ENCODE data around the gene C1orf116. TPM values are rescaled to one million over a fixed set of nuclear protein-coding genes. Genes with fewer than 3 reads are reported as not detected.

Gene C1orf116
- polyA plus RNA-seq (2012; rRNA removed), result 0.02 TPM in 1 of 2 replicates, not detected in the other
- polyA plus RNA-seq (2012; cell fraction: cytosol; rRNA removed), result 0.01 TPM in 1 of 2 replicates, not detected in the other
- 0.02 TPM in 2 replicates for polyA plus RNA-seq (2012; cell fraction: nucleus; rRNA removed)

GRCh38 chr1:207032528-207033017 lies at the start of gene C1orf116:
C1orf116 (minus strand) TSS chr1:207032756; CDS start chr1:207027598, 5,158 bp downstream.
- ChIA-PET POLR2A (no interaction called here), CTCF (interaction anchor here (1.0 to 1.8 kb wide), 5 partner anchors 11 to 51 kb away, joined by 3 to 5 read pairs (median 4); no protein-coding TSS in a partner anchor)
- no peak for TF ChIP-seq TAF1 (IDR thresholded peaks at IDR 0.05; ENCODE audit: borderline replicate concordance, low read depth, low read length)
- Histone ChIP-seq H3K4me2 (no peak within 1 kb of the TSS), H3K79me2 (ENCODE audit: insufficient read depth) (no peaks in the 10 kb centered on the region), H3K4me3 (ENCODE audit: low read depth in 2 of 2, low read length in 1 of 2) (no peak within 1 kb of the TSS), H3K27me3 (ENCODE audit: insufficient read depth) (no peaks in the 10 kb centered on the region), H4K20me1 (ENCODE audit: insufficient read depth) (no peaks in the 10 kb centered on the region), H3K4me1 (ENCODE audit: control insufficient read depth in 1 of 2, insufficient read depth in 2 of 2, low read depth in 1 of 2, low read length in 1 of 2) (peaks cover 0 to 1% of the 10 kb centered on the region in 2 experiments; a peak in 2 of 4 replicates), H3F3A (replicated peaks; ENCODE audit: insufficient read depth) (no peaks in the 10 kb centered on the region), H3K9me3 (no peaks in the 10 kb centered on the region), H3K36me3 (replicated peaks in 1 of 2; ENCODE audit: control insufficient read depth in 1 of 2, insufficient read depth in 2 of 2, low read length in 1 of 2) (no peaks in the 10 kb centered on the region), H3K27ac (ENCODE audit: low read depth in 2 of 2, low read length in 1 of 2) (no peak within 1 kb of the TSS), H3K9me2 (no peaks in the 10 kb centered on the region), H2AFZ (ENCODE audit: low read depth) (no peak within 1 kb of the TSS), H3K9ac (no peak within 1 kb of the TSS)
- 14% methylated on average over 1 of the region's 1 CpG for WGBS (ENCODE audit: low lambda C conversion rate)
- no peak for DNase-seq

GRCh38 chr1:207081806-207082205 lies 49.2 kb upstream of the C1orf116 start:
- peaks cover 6% of the 10 kb centered on the region for H3F3A ChIP-seq (replicated peaks; ENCODE audit: insufficient read depth)
- DNase-seq, result no peak
- no peak overlapping the region for H3K27ac ChIP-seq (ENCODE audit: low read depth in 2 of 2, low read length in 1 of 2)
- no peak overlapping the region for H3K9ac ChIP-seq
- H4K20me1 ChIP-seq (ENCODE audit: insufficient read depth), result no peaks in the 10 kb centered on the region
- no peak overlapping the region for H3K4me2 ChIP-seq
- H3K36me3 ChIP-seq (replicated peaks in 1 of 2; ENCODE audit: control insufficient read depth in 1 of 2, insufficient read depth in 2 of 2, low read length in 1 of 2), result no peaks in the 10 kb centered on the region
- CTCF ChIA-PET, result interaction anchor here (2.6 kb wide), 1 partner anchor 29 kb away, joined by 6 read pairs; the partner anchor contains the start of gene PFKFB2
- H3K79me2 ChIP-seq (ENCODE audit: insufficient read depth), result no peaks in the 10 kb centered on the region
- POLR2A ChIA-PET, result no interaction called here
- TF ChIP-seq POLR2AphosphoS5 (IDR thresholded peaks at IDR 0.05; ENCODE audit: low read depth, low read length) (no peak), FOXJ3 (CRISPR knock-in tag; IDR thresholded peaks at IDR 0.05) (no peak), GATA2 (CRISPR knock-in tag; IDR thresholded peaks at IDR 0.05) (no peak), ZBTB33 (IDR thresholded peaks at IDR 0.05; ENCODE audit: borderline replicate concordance, low read depth) (no peak), PBX3 (IDR thresholded peaks at IDR 0.05) (no peak), NRF1 (IDR thresholded peaks at IDR 0.05; ENCODE audit: low read depth, low read length) (no peak), YY1 (IDR thresholded peaks at IDR 0.05; ENCODE audit: low read depth) (no peak), TCF12 (IDR thresholded peaks at IDR 0.05) (no peak), RCOR1 (IDR thresholded peaks at IDR 0.05; ENCODE audit: low read length) (no peak), ELF1 (IDR thresholded peaks at IDR 0.05) (no peak), FOSL2 (IDR thresholded peaks at IDR 0.05; ENCODE audit: borderline replicate concordance, low read depth) (no peak), CHD2 (IDR thresholded peaks at IDR 0.05; ENCODE audit: low read length, partially characterized antibody) (no peak), RAD21 (IDR thresholded peaks at IDR 0.05; ENCODE audit: low read length) (no peak), IRF3 (IDR thresholded peaks at IDR 0.05; ENCODE audit: low read depth, low read length) (no peak)
- H3K4me1 ChIP-seq (ENCODE audit: control insufficient read depth in 1 of 2, insufficient read depth in 2 of 2, low read depth in 1 of 2, low read length in 1 of 2), result no peaks in the 10 kb centered on the region; a peak in 1 of 4 replicates
- H2AFZ ChIP-seq (ENCODE audit: low read depth), result no peak overlapping the region
- H3K9me3 ChIP-seq, result no peaks in the 10 kb centered on the region
- no peak overlapping the region for H3K4me3 ChIP-seq (ENCODE audit: low read depth in 2 of 2, low read length in 1 of 2)
- no peaks in the 10 kb centered on the region for H3K9me2 ChIP-seq
- no peaks in the 10 kb centered on the region; the same call in 1 of the 2 replicates for H3K27me3 ChIP-seq (ENCODE audit: insufficient read depth)
- WGBS (ENCODE audit: low lambda C conversion rate), result 34% methylated on average over 2 of the region's 2 CpGs

All from SK-N-SH (cell line).